Activated CD4-positive, CD25-positive, alpha-beta regulatory T cell (primary cell): ENCODE measurements around the gene IGFN1.
"Not testable (repeated sequence)": the region's sequence is repeated elsewhere in the genome, so short reads cannot be mapped to it uniquely, and the experiment has no call there.

ENCODE experiments used
- DNase-seq, 4 experiments: peaks; one replicate each; lab custom pipeline; 2025; lab: John Stamatoyannopoulos, UW

The IGFN1 gene

DNA sequence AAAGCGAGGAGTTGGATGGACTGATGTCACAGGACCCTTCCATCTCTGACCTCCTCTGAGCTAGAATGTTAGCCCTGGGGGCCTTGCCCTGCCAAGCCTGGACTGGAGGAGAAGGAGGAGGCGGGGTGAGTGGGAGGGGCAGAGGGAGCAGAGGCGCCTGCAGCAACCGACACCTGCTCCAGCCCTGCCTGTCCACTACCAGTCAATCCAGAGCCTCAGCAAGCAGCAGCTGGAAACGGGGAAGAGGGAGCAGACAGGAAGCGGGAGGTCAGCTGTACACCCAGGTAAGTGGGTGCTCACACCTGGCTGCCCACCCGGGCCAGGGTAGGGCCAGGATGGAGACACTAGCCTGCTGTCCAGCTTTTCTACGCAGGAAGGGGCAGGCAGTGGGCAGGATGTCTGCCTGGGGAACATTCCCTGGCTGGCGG lies at the start of gene IGFN1:
Gene IGFN1, plus strand, starts transcription at position 201 of the 428 bp plus-strand sequence. CDS start 2,470 bp downstream, outside the sequence.
- DNase-seq: no peak

DNA sequence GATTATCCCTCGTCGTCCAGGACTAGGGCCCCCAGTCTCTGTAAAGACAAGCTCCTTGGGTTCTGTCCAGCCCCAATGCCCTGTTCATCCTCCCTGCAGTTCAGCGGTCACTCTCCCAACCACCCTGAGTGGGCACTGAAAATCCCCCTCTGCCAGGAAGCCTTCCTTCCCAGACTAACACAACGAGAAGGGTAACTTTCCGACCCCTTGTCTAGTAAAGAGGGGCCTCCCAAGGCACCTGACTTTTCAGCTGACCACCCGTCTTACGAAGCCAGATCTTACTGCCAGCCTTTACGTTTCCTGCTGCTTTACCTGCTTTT lies 49.7 kb upstream of the IGFN1 start:
- no peak for DNase-seq

DNA sequence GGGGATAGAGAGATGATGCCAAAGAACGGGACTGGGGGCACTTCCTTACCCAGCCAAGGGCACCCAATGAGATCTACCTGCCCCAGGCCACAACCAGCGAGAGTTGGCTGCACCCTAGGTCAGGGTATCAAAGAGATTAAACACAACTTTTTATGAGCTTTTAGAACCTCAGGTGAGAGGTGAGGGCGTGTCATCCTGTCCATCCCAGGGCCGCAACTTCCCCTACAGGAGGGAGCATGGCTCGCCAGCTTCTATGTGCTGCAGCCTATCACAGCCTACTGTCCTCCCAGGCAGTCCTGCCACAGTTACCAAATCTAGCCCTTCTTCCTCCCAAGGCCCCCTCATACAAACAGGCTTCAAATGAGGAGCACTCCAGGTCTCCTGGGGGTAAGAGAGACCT lies 49.2 kb upstream of the IGFN1 start:
- DNase-seq: no peak

DNA sequence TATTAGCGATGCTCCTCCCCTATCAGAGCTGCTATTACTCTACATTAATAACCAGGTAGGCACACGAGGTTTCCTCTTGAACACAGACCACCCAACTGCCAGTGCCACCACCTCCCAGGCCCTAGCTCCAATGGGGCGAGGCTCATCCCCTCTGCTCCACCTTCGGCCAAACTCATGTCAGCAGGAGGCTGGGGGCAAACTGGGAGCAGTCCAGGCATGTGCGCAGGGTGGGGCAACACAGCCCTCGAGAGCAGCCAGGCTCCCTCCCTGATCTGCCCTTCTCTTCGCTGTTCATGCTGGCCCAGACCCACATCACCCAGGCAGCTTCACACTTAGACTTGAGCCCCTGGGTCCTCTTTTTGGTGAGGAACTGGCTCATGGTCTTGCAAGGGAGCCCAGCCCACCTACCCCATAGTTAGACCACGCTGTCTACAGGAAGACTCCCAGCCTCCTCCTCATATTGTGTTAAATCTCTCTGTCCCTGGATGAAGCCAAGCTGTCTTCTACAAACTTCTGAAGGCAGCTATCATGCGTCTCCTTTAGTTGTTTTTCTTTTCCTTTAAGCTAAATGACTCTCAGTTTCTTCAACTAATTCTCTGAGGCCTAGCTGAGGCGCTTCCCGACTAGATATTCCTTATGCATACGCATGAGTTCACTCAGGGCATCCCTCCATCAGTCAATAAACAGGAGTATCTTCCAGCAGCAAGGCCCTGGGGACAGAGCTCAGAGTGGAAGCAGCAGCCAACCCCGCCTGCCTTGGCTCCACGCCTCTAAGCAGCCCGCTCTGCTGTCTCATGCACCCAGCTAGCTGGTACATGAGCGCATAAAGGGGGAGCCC lies 48.4 kb upstream of the IGFN1 start:
- DNase-seq: no peak

DNA sequence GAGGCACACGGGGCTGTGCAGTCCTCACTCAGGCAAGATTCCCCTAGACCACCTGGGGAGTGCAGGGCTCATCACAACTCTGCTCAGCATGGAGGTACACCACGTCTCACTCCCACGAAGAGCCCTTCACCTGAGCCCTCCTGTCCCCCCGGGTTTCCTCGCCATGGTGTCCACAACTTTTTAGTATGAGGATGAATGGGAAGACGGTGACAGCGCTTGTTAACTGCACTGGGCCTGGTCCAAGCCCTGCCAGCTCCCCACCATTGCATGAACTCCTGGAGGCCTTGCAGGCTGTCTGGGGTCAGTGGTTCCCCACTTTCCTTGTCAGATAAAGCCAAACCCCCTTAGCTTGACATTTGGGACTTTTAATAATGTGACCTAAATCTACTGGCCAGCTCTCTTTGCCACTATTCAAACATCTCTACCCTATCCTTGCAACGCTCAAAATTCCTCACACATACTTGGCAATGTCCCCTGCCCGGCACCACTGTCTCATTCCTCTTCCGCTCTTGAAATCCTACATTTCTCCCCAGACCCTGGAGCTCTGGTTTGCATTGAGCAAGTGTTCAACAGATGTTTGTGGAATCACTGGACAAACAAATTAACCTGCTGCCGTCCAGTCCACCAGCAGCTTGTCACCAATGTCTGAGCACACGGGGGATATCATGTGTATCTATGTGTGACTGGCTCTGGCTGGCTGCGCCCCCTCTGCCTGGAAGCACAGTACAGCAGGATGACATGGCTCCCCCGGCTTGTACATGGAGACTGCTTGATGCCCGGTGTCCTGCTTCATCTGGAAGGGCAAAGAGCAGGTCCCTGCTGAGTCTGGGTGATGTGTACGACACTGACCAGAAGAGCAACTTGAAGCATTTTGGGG lies 47.5 kb upstream of the IGFN1 start:
- DNase-seq: no peak

DNA sequence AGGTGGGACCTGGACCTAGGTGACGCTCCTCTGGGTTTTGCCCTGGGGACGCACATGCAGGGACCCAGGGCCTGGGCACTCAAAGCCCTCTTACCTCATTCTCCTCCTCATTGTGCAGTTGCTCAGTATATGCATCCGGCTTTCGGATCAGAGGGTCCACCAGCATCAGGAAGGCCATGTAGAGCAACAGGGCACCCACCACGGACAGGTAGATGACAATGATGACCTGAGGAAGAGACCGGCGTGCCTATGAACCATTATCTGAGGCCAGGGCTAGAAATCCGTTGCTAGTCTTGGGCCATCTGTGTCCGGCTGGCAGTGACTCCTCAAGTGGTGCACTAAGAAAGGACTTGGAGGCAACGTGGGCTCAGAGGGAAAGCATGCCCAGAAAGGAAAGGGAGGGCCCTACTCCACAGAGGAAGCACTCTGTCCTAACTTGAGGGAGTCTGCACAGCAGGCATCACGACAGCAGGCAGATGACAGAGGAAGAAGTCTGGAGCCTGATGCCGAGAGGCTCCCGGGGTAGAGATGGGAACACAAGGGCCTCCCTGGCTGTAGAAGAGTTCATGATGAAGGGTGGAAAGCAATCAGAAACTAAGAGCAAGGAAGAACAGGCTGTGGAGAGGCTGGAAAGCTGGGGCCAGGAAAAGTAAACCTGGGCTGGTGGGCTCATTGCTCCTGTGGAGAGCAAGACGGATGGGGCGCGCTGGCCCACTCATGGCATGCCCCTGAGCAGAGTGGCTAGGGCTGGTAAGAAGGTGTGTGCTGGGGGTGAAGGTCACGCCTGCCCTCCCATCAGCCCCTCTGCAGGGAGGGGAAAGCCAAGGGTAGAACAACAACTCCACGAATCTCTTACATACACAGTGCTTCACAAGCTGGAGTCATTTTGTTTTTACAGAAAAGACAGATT lies 46.6 kb upstream of the IGFN1 start:
- no peak for DNase-seq

DNA sequence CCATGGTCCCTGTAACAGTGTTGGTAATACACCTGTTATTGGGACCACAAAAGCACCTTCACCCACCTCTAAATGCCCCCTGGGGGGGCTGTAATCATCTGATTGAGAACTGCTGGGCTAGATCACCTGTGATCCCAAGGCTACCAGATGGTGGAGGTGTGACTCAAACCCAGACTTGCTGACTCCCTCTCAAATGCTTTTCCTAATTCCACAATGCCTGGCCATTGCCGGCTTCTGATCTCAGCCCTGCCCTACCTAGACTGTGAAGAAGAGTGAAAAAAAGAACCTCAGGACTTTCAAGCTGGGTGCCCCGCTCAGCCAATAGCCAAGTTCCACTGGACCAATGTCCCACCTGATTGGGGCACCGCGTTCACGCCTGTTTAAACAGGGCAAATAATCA lies 45.9 kb upstream of the IGFN1 start:
- DNase-seq: no peak

DNA sequence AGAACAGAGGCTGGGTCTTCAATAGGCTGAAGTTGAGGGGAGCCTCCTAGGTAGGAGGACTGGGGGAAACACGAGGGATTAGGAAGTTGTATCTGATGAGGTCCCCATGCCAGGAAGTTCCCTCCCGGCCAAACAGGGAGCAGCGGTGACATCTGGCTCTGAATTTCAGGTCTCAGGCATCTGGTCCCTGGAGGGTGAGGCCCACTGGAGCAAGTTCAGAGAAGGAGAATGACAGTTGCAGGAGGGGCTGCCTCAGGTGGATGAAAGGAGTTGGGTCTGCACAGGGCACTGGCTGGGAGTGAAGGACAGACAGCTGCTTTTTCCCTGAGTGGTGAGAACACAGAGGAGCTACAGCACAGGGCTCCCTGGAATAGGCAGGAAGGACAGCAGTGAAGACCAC lies 45.5 kb upstream of the IGFN1 start:
- DNase-seq: no peak

DNA sequence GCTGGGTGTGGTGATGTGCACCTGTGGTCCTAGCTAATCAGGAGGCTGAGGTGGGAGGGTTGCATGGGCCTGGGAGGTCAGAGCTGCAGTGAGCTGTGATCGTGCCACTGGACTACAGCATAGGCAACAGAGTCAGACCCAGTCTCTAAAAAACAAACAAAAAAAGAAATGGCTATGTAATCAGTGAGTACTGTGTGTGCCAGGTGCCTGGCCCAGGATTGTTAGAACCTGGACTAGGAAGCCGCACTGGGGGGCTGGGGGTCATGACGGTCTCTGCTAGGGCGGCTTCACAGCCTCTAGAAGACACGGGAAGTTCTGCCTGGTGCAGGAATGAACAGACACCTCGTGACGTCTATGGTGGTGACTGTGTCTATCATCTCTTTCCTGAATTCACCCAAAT lies 44.8 kb upstream of the IGFN1 start:
- no peak for DNase-seq

DNA sequence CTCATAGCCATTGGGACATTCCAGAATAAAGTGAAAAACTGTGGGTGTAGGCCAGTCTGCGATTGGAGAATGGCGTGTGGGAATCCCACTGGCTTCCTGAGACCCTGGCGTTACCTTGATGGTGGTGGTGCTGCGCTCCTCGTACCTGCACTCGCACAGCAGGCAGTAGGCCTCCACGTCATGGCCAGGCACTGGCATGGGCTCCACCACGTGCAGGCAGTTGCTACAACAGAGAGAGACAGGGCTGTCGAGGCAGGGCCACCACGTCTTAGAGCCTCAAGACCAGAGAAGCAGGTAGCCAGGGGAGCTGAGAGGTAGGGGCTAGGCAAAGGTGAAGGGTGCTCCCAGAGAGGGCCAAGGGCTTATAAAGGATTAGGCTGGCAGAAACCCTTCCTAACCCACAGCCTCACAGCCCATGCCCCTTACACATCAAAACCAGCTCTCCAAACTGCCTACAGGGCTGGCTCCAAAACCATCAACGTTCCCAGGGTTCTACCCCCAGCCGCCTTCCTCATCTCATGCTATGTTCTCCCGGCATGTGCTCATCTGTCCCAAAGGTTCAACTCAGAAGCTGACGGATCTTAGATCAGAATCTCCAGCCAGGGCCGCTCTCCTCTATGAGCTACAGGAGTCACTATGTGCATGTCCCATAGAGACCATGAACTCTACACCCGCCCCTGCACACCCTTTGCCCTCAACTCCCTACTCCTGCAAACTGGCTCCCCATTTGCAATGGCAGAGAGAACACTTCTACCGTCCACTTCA lies 43.8 kb upstream of the IGFN1 start:
- no peak for DNase-seq

DNA sequence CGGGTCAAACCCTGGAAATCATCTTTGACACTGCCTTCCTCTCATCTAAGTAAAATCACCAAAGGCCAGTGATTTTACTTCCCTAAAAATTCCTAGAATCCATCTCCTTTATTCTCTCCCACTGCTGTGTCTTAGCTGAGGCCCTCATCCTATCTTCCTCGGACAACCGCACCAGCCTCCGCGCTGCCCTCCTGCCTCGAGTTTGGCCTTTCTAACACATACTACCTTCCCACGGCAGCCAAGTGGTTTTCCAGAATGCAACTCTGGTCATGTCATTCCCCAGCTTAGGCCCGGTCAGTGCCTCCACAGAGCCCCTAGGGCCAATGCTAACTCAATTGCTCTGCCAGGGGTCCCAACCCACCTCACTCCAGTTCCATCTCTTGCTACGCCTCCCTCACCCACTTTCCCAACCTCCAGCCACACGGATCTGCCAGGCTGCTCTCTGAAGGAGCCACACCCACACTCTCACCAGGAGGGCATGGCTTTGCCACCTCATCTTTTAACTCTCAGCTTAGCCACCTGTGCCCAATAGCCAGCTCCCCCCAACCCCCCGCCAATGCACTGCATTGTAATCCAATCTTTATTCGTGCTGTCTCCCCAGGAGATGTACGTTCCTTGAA lies 43.1 kb upstream of the IGFN1 start:
- DNase-seq: no peak

DNA sequence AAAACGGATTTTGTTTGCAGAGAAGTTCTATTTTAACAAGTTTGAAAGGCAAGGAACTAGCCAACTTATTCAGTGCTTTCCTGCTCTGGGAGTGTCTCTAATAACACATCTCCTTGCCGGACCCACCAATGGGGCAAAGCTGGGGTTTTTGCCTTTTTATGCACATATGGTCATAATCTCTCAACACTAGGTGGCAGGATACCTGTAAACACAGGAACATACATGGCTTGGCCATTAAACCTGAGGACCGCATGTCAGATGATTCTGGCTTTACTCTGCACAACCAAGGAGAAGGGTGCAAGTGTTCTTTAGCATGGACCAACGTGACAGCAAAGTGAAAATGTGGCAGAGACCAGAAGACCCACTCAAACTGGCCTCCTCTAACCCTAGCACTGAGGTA lies 41.2 kb upstream of the IGFN1 start:
- DNase-seq: no peak

DNA sequence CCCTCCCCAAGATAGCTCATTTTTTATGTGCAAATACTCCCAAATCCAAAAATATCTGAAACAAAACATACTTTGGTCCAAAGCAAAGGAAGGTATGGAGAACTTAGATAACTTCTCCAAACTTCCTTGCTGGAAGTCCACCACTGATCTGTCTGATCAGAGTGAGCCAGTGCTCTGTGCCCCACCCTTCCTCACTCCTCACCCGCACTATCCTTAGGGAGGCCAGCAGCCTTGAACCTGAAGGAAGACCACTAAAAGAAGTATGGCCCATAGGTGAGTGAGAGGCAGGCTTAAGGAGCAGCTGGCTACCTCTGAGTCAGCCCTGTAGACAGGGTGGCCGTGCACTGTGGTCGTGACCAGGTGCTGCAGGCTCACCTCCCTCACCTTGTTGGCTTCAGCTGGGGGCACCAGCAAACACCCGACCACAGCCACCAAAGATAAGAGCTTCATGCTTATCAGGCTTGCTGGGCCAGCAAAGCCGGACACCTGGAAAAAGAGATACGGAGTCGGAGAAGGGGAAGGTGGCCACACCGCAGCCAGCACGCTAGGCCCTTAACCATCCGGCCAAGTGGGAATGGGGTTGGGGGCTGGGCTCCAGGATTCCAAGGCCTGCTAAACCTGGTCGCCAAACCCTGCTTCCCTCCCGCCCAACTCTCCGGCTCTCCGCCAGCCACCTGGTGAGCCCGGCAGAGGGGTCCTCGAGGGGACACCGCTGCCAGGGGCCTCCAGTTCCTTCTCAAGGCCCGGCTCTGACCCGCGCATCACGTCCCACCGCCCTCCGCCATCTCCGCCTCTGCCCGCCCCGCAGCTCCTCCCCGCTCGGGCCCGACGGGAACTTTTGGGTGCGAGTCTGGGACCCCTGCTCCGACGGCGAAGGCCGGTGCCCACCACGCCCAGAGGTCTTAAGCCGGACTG lies 36.9 kb upstream of the IGFN1 start:
- peak in 3 of 4 experiments; percentile 50 to 64 (median 63) for DNase-seq

DNA sequence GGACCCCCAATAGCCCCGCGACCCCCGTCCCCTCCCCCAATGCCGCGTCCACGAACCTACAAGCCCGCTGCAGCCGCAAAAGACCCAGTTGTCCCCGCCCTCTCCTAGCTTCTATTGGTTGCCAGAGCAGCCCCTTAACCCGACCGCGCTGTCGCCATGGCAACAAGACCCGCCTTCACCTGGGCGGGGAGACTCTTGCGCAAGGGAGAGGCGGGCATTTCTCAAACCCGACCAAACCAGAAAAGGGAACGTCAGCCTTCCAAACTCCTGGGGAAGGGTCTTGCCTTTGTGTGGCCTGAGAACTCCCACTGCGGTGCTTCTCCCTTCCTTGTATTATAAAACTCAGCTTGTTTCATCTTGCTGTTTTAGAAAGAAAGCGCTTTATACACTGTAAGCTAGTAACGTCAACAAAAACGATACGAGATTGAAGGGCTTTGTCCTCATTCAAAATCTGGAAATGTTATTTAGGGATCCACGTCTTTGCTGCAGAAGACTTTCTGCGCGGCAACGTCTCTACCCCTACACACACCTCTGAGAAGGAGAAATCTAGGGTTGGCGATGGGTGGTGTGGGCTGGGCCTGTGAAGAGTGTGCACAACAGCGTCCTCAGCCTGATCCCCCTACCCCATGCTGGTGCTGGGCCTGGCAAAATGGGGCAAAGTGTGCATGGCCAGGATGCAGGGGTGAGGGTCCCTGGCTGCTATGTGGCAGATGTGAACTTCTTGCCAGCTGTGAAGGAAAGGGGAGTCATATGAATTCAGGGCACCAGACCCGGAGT lies 36.0 kb upstream of the IGFN1 start, which contains the start of gene TMEM9:
Gene TMEM9, minus strand, starts transcription at position 86 of the 777 bp plus-strand sequence. CDS start 551 bp downstream, outside the sequence.
- DNase-seq: peak; percentile 95 to 98 (median 97)

DNA sequence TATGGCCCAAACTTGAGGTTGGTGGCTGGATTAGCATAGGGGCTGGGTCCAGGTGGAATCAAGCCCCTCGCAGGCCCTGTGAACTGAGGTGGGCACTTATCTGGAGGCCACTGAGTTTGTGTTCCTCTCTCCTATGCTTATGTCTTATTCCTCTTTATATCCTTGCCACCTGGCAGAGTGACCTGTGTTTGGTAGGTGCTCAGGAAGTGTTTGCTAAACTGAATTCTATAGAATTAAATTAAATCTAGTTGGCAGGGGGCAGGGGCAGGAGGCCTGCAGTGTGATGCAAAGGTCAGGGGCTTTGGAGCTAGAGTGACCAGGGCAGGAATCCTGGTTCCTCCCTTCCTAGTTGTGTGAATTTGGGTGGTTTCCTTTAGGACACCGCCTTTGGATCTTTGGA lies 35.3 kb upstream of the IGFN1 start:
- DNase-seq: no peak

DNA sequence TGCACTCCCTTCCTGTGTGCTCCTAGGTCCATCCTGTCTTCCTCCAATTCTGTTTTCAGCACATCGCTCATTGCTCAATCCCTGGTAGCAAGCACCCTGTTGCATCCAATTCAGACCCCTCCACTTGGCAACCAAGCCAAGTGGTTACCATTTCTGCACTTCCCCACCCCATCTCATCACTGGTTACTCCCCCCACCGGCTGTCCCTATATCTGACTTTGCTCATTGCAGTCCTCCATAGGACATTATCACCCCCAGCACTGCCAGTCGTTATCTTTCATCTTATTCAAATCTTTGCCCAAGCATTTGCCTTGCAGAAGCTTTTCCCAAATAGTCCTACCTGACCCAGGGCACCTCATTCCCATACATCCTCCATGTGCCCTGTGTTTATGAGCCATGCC lies 34.3 kb upstream of the IGFN1 start:
- no peak for DNase-seq

DNA sequence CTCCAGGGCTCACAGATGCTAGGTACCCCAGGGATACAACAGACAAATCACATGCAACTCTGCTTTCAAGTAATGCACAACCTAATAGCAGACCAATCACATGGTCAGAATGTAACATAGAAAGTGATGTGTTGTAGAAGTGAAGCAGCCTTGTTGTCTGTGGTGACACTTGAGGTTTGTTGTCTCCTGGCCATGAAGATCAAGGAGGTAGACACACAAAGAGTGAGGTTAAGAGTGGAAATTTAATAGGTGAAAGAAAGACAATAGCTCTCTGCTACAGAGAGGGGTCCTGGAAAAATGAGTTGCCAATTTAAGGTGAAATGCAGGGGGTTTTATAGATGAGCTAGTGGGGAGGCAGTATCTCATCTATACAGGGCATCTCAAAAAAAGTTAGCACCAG lies 33.8 kb upstream of the IGFN1 start:
- no peak for DNase-seq

DNA sequence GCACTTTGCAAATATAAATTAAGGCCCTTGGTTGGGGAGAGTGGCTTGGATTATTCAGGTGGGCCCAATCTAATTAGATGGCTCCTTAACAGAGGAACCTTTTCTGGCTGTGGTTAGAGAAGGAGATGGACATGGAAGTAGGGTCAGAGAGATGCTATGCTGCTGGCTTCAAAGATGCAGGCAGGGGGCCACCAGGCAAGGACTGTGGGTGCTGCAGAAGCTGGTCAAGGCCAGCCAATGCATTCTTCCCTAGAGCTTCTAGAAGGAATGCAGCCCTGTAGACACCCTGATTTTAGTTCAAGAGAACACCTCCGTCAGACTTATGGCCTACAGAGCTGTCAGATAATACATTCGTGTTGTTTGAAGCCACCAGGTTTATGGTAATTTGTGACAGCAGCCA lies 32.7 kb upstream of the IGFN1 start:
- no peak for DNase-seq

DNA sequence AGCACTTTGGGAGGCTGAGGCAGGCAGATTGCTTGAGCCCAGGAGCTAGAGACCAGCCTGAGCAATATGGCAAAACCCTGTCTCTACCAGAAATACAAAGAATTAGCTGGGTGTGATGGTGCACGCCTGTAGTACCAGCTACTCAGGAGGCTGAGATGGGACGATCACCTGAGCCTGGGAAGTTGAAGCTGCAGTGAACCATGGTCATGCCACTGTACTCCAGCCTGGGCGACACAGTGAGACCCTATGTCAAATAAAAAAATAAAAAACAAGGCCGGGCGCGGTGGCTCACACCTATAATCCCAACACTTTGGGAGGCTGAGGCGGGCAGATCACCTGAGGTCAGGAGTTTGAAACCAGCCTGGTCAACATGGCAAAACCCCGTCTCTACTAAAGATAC lies 27.6 kb upstream of the IGFN1 start:
- not testable (repeated sequence) for DNase-seq
